Measurements from ENCODE around the gene SND1. TPM values are rescaled to one million over a fixed set of nuclear protein-coding genes. Genes with fewer than 3 reads are reported as not detected.

SND1 gene
- total and polyA plus RNA-seq, 2 donors (not counting 1 experiment from before 2014, with no cell fraction given) = 137 to 174 TPM

GRCh38 chr7:128003167-128003566, 351.2 kb downstream of the SND1 start:
- no peak overlapping the region for H3K4me3 ChIP-seq (replicated peaks in 1 of 4; ENCODE audit: control extremely low read depth in 1 of 4, insufficient read depth in 1 of 4, low read depth in 3 of 4, low read length in 4 of 4)
- DNase-seq (ENCODE audit: low read depth in 2 of 2) = no peak

GRCh38 chr7:128003787-128004186, 351.8 kb downstream of the SND1 start:
- Histone ChIP-seq H3K4me3 (replicated peaks in 1 of 4; ENCODE audit: control extremely low read depth in 1 of 4, insufficient read depth in 1 of 4, low read depth in 3 of 4, low read length in 4 of 4) (no peak overlapping the region), H3K9me3 (ENCODE audit: control insufficient read depth, insufficient read depth, low read depth, low read length) (no peaks in the 10 kb centered on the region), H3K4me2 (ENCODE audit: extremely low read depth, insufficient read depth, low read length) (no peak overlapping the region), H3K79me2 (ENCODE audit: control insufficient read depth, insufficient read depth, low read length) (no peaks in the 10 kb centered on the region), H3K36me3 (ENCODE audit: control insufficient read depth, insufficient read depth, low read length) (no peaks in the 10 kb centered on the region), H3K9ac (ENCODE audit: insufficient read depth, low read length) (no peak overlapping the region), H2AFZ (ENCODE audit: low read length) (no peak overlapping the region), H3K27me3 (ENCODE audit: control insufficient read depth, insufficient read depth, low read length) (no peaks in the 10 kb centered on the region), H3K27ac (ENCODE audit: insufficient read depth, low read length) (no peak overlapping the region), H3K4me1 (ENCODE audit: control insufficient read depth, extremely low read depth, insufficient read depth, low read length) (no peaks in the 10 kb centered on the region), H4K20me1 (ENCODE audit: control insufficient read depth, extremely low read depth, insufficient read depth, low read length) (no peaks in the 10 kb centered on the region)
- TF ChIP-seq CTCF (conservative IDR thresholded peaks at IDR 0.05 in 1 of 2, IDR thresholded peaks at IDR 0.05 in 1 of 2; ENCODE audit: low read depth in 1 of 2, low read length in 2 of 2) = no peak
- TF ChIP-seq EZH2 (IDR thresholded peaks at IDR 0.05; ENCODE audit: low read length, missing control alignments) = no peak
- DNase-seq (ENCODE audit: low read depth in 2 of 2) = no peak

More at GRCh38 chr7:128003167-128003566, 351.2 kb downstream of the SND1 start:
- TF ChIP-seq EZH2 (IDR thresholded peaks at IDR 0.05; ENCODE audit: low read length, missing control alignments) (no peak), CTCF (conservative IDR thresholded peaks at IDR 0.05 in 1 of 2, IDR thresholded peaks at IDR 0.05 in 1 of 2; ENCODE audit: low read depth in 1 of 2, low read length in 2 of 2) (no peak)
- Histone ChIP-seq H3K36me3 (ENCODE audit: control insufficient read depth, insufficient read depth, low read length) (no peaks in the 10 kb centered on the region), H3K27ac (ENCODE audit: insufficient read depth, low read length) (no peak overlapping the region), H2AFZ (ENCODE audit: low read length) (no peak overlapping the region), H3K79me2 (ENCODE audit: control insufficient read depth, insufficient read depth, low read length) (no peaks in the 10 kb centered on the region), H4K20me1 (ENCODE audit: control insufficient read depth, extremely low read depth, insufficient read depth, low read length) (no peaks in the 10 kb centered on the region), H3K9me3 (ENCODE audit: control insufficient read depth, insufficient read depth, low read depth, low read length) (no peaks in the 10 kb centered on the region), H3K4me1 (ENCODE audit: control insufficient read depth, extremely low read depth, insufficient read depth, low read length) (no peaks in the 10 kb centered on the region), H3K9ac (ENCODE audit: insufficient read depth, low read length) (no peak overlapping the region), H3K4me2 (ENCODE audit: extremely low read depth, insufficient read depth, low read length) (no peak overlapping the region), H3K27me3 (ENCODE audit: control insufficient read depth, insufficient read depth, low read length) (no peaks in the 10 kb centered on the region)

GRCh38 chr7:128004623-128005022, 352.6 kb downstream of the SND1 start:
- no peaks in the 10 kb centered on the region for H4K20me1 ChIP-seq (ENCODE audit: control insufficient read depth, extremely low read depth, insufficient read depth, low read length)
- no peak overlapping the region for H3K4me2 ChIP-seq (ENCODE audit: extremely low read depth, insufficient read depth, low read length)

More at GRCh38 chr7:128004623-128005022, 352.6 kb downstream of the SND1 start:
- no peak for DNase-seq (ENCODE audit: low read depth in 2 of 2)
- Histone ChIP-seq H3K27me3 (ENCODE audit: control insufficient read depth, insufficient read depth, low read length) (no peaks in the 10 kb centered on the region), H3K4me3 (replicated peaks in 1 of 4; ENCODE audit: control extremely low read depth in 1 of 4, insufficient read depth in 1 of 4, low read depth in 3 of 4, low read length in 4 of 4) (no peak overlapping the region), H3K79me2 (ENCODE audit: control insufficient read depth, insufficient read depth, low read length) (no peaks in the 10 kb centered on the region), H2AFZ (ENCODE audit: low read length) (no peak overlapping the region), H3K36me3 (ENCODE audit: control insufficient read depth, insufficient read depth, low read length) (no peaks in the 10 kb centered on the region), H3K27ac (ENCODE audit: insufficient read depth, low read length) (no peak overlapping the region), H3K9ac (ENCODE audit: insufficient read depth, low read length) (no peak overlapping the region), H3K4me1 (ENCODE audit: control insufficient read depth, extremely low read depth, insufficient read depth, low read length) (no peaks in the 10 kb centered on the region), H3K9me3 (ENCODE audit: control insufficient read depth, insufficient read depth, low read depth, low read length) (no peaks in the 10 kb centered on the region)
- TF ChIP-seq CTCF (conservative IDR thresholded peaks at IDR 0.05 in 1 of 2, IDR thresholded peaks at IDR 0.05 in 1 of 2; ENCODE audit: low read depth in 1 of 2, low read length in 2 of 2) (no peak), EZH2 (IDR thresholded peaks at IDR 0.05; ENCODE audit: low read length, missing control alignments) (no peak)
